ENCODE data around the gene ECPAS. TPM values are rescaled to one million over a fixed set of nuclear protein-coding genes. Genes with fewer than 3 reads are reported as not detected.

ECPAS gene
- total RNA-seq, 1 experiment from 2014 or later: 106 TPM

GRCh38 chr9:111320631-111321030, 163.6 kb downstream of the ECPAS start:
- Histone ChIP-seq H3K23ac (ENCODE audit: insufficient read length, low read depth, low read length) (no peak overlapping the region), H3K9ac (ENCODE audit: extremely low read depth, insufficient read length, low read length) (no peak overlapping the region), H3K4me1 (ENCODE audit: insufficient read depth, low read length) (no peaks in the 10 kb centered on the region), H3K4me2 (ENCODE audit: insufficient read depth, insufficient read length, low read length) (no peak overlapping the region), H2BK15ac (ENCODE audit: low read depth, low read length) (no peak overlapping the region), H4K91ac (ENCODE audit: insufficient read length, low read depth, low read length) (no peak overlapping the region), H4K8ac (replicated peaks; ENCODE audit: insufficient read length, low read depth, low read length) (no peak overlapping the region), H3T11ph (ENCODE audit: low read length) (no peak overlapping the region), H3K56ac (ENCODE audit: insufficient read length, low read depth, low read length) (no peak overlapping the region), H3K14ac (ENCODE audit: insufficient read depth, low read length) (no peak overlapping the region), H2AFZ (ENCODE audit: low read length) (no peak overlapping the region), H2BK120ac (ENCODE audit: low read depth, low read length, poor library complexity, severe bottlenecking) (no peak overlapping the region), H2AK5ac (ENCODE audit: insufficient read length, low read length) (no peak overlapping the region), H3K18ac (ENCODE audit: insufficient read length, low read depth, low read length) (no peak overlapping the region), H4K20me1 (ENCODE audit: control insufficient read depth, insufficient read depth, insufficient read length) (no peaks in the 10 kb centered on the region), H3K27me3 (ENCODE audit: insufficient read depth, low read length) (no peaks in the 10 kb centered on the region), H3K27ac (ENCODE audit: insufficient read length, low read depth, low read length) (no peak overlapping the region), H2BK20ac (ENCODE audit: low read depth, low read length, poor library complexity, severe bottlenecking) (no peak overlapping the region), H3K23me2 (ENCODE audit: insufficient read length, low read depth, low read length, poor library complexity, severe bottlenecking) (no peaks in the 10 kb centered on the region), H3K4ac (ENCODE audit: low read depth, low read length) (no peak overlapping the region), H3K9me3 (ENCODE audit: control insufficient read depth, low read depth, low read length) (no peaks in the 10 kb centered on the region), H2BK12ac (ENCODE audit: insufficient read length, low read depth, low read length) (no peak overlapping the region), H3K79me2 (ENCODE audit: insufficient read depth, low read length) (no peaks in the 10 kb centered on the region), H2BK5ac (ENCODE audit: insufficient read length, low read length) (no peak overlapping the region), H4K5ac (ENCODE audit: insufficient read length, low read depth, low read length) (no peak overlapping the region), H3K79me1 (ENCODE audit: insufficient read depth, low read depth, low read length, poor library complexity, severe bottlenecking) (no peaks in the 10 kb centered on the region)
- WGBS (ENCODE audit: extremely low coverage, insufficient read length, low lambda C conversion rate): no CpG with 5 or more reads among the region's 3 CpGs
- Mint-ChIP-seq H3K36me3 (ENCODE audit: insufficient read depth in 1 of 3, low read depth in 3 of 3) (peaks cover 2 to 4% (median 3%) of the 10 kb centered on the region in 3 experiments; a peak in 4 of 7 replicates), H3K4me3 (no peak overlapping the region), H3K27me3 (ENCODE audit: low read depth) (no peaks in the 10 kb centered on the region; the same call in none of the 2 replicates), H3K4me1 (no peaks in the 10 kb centered on the region), H3K9me3 (peaks cover 4 to 13% of the 10 kb centered on the region in 2 experiments; a peak in 4 of 5 replicates), H3K27ac (no peak overlapping the region)
- no peak for TF ChIP-seq CTCF (conservative IDR thresholded peaks at IDR 0.05)
- DNase-seq: no peak
